Measurements from ENCODE around the gene RESF1.
"Not testable (repeated sequence)": the region's sequence is repeated elsewhere in the genome, so short reads cannot be mapped to it uniquely, and the experiment has no call there.

RESF1 gene

GRCh38 chr12:31959161-31959700 lies at the start of gene RESF1:
Gene RESF1, plus strand, starts transcription at chr12:31959415. Its CDS starts 21,541 bp downstream, at chr12:31980956.
- DNase-seq (ENCODE audit: low spot score), result peak; percentile 95

- no peak for DNase-seq (ENCODE audit: low spot score)
These were observed 44.3 kb upstream of the RESF1 start for GRCh38 chr12:31914927-31915326.

- no peak for DNase-seq (ENCODE audit: low spot score)
These were observed 43.8 kb upstream of the RESF1 start for GRCh38 chr12:31915446-31915845.

GRCh38 chr12:31922341-31923062 lies 36.7 kb upstream of the RESF1 start:
- no peak for DNase-seq (ENCODE audit: low spot score)

- DNase-seq (ENCODE audit: low spot score), result no peak
These were observed 36.2 kb upstream of the RESF1 start for GRCh38 chr12:31923063-31923412.

GRCh38 chr12:31928246-31929026 lies 30.8 kb upstream of the RESF1 start:
- no peak for DNase-seq (ENCODE audit: low spot score)

GRCh38 chr12:31929027-31929526 lies 30.1 kb upstream of the RESF1 start:
- no peak for DNase-seq (ENCODE audit: low spot score)

GRCh38 chr12:31931796-31932715 lies 27.2 kb upstream of the RESF1 start:
- no peak for DNase-seq (ENCODE audit: low spot score)

- DNase-seq (ENCODE audit: low spot score), result no peak
These were observed 14.9 kb upstream of the RESF1 start for GRCh38 chr12:31944299-31944698.

- no peak for DNase-seq (ENCODE audit: low spot score)
These were observed 11.2 kb upstream of the RESF1 start for GRCh38 chr12:31947971-31948370.

GRCh38 chr12:31948697-31949359 lies 10.4 kb upstream of the RESF1 start:
- DNase-seq (ENCODE audit: low spot score), result not testable (repeated sequence)

GRCh38 chr12:31950088-31950487 lies 9.1 kb upstream of the RESF1 start:
- DNase-seq (ENCODE audit: low spot score), result no peak

- DNase-seq (ENCODE audit: low spot score), result no peak
These were observed 8.7 kb upstream of the RESF1 start for GRCh38 chr12:31950492-31950891.

GRCh38 chr12:31951008-31951407 lies 8.2 kb upstream of the RESF1 start:
- no peak for DNase-seq (ENCODE audit: low spot score)

- no peak for DNase-seq (ENCODE audit: low spot score)
These were observed 7.3 kb upstream of the RESF1 start for GRCh38 chr12:31951939-31952338.

- DNase-seq (ENCODE audit: low spot score), result no peak
These were observed 6.8 kb upstream of the RESF1 start for GRCh38 chr12:31952418-31952817.

- no peak for DNase-seq (ENCODE audit: low spot score)
These were observed 4.0 kb upstream of the RESF1 start for GRCh38 chr12:31954925-31955858.

- no peak for DNase-seq (ENCODE audit: low spot score)
These were observed 550 bp upstream of the RESF1 start for GRCh38 chr12:31958569-31959160.

- peak; percentile 83 for DNase-seq (ENCODE audit: low spot score)
These were observed 631 bp downstream of the RESF1 start for GRCh38 chr12:31959701-31960391.
